ENCODE results near the gene SELP.
"Not testable (repeated sequence)": the region's sequence is repeated elsewhere in the genome, so short reads cannot be mapped to it uniquely, and the experiment has no call there.

Gene SELP

GRCh38 chr1:169630006-169630405, at the start of gene SELP:
SELP (minus strand) TSS chr1:169630124; CDS start chr1:169630074, 50 bp downstream.
- DNase-seq (ENCODE audit: low spot score), result no peak

- DNase-seq (ENCODE audit: low spot score), result no peak
Measured at GRCh38 chr1:169679692-169680091, 49.8 kb upstream of the SELP start.

DNA sequence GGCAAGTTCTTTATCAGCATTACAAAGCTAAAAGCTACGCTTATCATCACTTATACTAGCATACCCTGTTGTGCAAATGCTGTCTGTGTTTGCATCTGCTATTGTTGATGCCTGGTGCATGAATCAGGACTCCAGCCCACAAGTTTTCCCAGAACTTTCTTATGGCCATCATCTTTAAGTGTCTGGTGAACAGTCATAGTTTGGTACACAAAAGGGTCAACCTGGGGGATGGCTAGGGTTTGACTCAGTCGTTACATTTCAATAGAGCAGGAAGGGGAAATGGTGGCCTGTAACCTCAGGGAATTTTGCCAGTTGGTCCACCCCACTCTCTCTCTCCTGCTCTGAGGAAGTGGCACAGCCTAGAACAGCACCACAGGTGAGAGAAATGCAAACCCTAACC, 46.1 kb upstream of the SELP start:
- DNase-seq (ENCODE audit: low spot score), result no peak

GRCh38 chr1:169670836-169671235, 40.9 kb upstream of the SELP start:
- no peak for DNase-seq (ENCODE audit: low spot score)

DNA sequence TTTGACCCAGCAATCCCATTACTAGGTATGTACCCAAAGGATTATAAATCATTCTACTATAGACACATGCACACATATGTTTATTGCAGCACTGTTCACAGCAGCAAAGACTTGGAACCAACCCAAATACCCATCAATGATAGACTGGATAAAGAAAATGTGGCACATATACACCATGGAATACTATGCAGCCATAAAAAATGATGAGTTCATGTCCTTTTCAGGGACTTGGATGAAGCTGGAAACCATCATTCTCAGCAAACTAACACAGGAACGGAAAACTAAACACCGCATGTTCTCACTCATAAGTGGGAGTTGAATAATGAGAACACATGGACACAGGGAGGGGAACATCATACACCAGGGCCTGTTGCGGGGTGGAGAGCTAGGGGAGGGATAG, 40.3 kb upstream of the SELP start:
- not testable (repeated sequence) for DNase-seq (ENCODE audit: low spot score)

DNA sequence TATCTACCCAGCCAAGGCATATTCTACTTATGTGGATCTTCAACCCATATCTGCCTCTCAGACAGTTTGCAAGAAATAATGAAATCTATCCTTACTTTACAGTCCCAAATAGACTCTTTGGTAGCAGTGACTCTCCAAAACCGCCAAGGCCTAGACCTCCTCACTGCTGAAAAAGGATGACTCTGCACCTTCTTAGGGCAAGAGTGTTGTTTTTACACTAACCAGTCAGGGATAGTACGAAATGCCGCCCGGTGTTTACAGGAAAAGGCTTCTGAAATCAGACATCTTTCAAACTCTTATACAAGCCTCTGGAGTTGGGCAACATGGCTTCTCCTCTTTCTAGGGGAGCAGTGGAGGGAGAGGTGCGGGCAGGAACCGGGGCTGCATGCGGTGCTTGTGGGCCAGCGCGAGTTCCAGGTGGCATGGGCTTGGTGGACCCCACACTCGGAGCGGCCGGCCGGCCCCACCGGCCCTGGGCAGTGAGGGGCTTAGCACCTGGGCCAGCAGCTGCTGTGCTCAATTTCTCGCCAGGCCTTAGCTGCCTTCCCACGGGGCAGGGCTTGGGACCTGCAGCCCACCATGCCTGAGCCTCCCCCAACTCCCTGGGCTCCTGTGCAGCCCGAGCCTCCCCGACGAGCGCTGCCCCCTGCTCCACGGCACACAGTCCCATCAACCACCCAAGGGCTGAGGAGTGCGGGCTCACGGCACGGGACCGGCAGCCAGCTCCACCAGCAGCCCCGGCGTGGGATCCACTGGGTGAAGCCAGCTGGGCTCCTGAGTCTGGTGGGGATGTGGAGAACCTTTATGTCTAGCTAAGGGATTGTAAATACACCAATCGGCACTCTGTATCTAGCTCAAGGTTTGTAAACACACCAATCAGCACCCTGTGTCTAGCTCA, 38.0 kb upstream of the SELP start:
- not testable (repeated sequence) for DNase-seq (ENCODE audit: low spot score)

DNA sequence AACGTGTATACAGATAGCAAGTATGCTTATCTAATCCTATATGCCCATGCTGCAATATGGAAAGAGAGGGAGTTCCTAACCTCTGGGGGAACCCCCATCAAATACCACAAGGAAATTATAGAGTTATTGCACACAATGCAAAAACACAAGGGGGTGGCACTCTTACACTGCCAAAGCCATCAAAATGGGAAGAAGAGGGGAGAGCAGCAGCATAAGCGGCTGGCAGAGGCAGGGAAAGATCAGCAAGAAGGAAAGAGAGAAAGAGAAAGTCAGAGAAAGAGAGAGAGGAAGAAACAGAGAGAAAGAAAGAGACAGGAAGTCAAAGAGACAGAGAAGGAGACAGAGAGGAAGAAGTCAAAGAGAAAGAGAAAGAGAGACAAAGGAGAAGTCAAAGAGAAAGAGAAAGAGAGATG, 37.3 kb upstream of the SELP start:
- not testable (repeated sequence) for DNase-seq (ENCODE audit: low spot score)

GRCh38 chr1:169662680-169663079, 32.8 kb upstream of the SELP start:
- not testable (repeated sequence) for DNase-seq (ENCODE audit: low spot score)

DNA sequence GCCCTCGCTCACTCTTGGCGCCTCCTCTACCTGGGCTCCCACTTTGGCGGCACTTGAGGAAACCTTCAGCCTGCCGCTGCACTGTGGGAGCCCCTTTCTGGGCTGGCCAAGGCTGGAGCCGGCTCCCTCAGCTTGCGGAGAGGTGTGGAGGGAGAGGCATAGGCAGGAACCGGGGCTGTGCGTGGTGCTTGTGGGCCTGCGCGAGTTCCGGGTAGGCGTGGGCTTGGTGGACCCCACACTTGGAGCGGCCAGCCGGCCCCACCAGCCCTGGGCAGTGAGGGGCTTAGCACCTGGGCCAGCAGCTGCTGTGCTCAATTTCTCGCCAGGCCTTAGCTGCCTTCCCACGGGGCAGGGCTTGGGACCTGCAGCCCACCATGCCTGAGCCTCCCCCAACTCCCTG, 31.1 kb upstream of the SELP start:
- not testable (repeated sequence) for DNase-seq (ENCODE audit: low spot score)

DNA sequence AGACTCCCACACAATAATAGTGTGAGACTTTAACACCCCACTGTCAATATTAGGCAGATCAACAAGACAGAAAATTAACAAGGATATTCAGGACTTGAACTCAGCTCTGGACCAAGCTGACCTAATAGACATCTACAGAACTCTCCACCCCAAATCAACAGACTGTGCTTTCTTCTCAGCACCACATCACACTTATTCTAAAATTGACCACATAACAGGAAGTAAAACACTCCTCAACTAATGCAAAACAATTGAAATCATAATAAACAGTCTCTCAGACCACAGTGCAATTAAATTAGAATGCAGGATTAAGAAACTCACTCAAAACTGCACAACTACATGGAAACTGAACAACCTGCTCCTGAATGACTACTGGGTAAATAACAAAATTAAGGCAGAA, 28.9 kb upstream of the SELP start:
- DNase-seq (ENCODE audit: low spot score), result not testable (repeated sequence)

- DNase-seq (ENCODE audit: low spot score), result no peak
Measured at GRCh38 chr1:169653873-169654272, 23.9 kb upstream of the SELP start.

DNA sequence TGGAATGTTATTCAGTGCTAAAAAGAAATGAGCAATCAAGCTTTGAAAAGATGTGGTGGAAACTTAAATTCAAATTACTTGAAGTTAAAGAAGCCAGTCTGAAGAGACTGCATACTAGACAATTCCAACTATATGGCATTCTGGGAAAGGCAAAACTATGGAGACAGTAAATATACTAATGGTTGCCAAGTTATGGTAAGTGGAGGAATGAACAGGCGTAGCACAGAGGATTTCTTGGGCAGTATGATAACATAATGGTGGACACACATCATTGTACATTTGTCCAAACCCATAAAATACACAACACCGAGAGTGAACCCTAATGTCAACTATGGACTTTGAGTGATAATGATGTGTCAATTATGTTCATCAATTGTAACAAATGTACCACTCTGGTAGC, 21.1 kb upstream of the SELP start:
- no peak for DNase-seq (ENCODE audit: low spot score)

GRCh38 chr1:169650551-169650950, 20.6 kb upstream of the SELP start:
- DNase-seq (ENCODE audit: low spot score), result no peak

DNA sequence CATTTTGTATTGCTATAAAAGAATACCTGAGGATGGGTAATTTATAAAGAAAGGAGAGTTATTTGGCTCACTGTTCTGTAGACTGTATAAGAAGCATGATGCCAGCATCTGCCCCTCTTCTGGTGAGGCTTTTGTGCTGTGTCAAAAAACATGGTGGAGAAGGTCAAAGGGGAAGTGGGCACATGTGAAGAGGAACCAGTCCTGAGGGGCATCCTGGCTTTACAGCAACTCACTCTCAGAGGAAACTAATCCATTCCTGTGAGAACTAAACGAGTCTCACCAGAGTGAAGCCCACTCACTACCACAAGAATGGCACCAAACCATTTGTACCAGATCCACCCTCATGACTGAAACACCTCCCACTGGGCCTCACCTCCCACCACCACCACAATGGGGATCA, 18.8 kb upstream of the SELP start:
- no peak for DNase-seq (ENCODE audit: low spot score)

DNA sequence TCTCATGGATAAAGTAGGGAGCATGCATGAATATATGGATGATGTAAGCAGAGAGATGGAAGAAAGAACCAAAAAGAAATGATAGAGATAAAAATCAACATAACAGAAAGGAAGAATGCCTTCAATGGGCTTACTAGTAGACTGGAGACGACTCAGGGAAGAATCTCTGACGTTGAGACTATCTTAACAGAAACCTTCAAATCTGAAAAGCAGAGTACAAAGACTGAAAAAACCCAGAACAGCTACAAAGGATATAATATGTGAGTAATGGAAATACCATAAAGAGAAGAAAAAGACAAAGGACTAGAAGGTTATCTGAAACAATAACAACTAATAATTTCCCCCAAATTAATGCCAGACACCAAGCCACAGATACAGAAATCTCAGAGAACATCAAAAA, 18.3 kb upstream of the SELP start:
- no peak for DNase-seq (ENCODE audit: low spot score)

DNA sequence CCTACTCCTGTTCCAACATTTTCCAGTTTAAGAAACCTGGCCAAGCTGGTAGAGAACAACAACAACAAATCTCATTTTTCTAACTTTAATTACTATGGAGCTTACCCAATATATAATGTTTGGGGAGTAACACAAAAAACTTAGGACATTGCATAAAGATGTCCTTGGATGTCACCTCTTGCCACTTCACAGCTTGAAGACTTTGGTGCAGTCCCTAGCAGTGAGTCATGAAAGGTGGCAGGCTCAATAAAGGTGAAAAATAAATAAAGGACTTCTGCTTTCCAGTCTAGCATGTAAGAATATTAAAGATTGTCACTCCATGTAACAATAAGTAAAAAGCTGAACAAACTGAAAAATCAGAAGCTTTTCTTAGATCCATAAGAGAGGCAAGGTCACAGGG, 17.6 kb upstream of the SELP start:
- no peak for DNase-seq (ENCODE audit: low spot score)

DNA sequence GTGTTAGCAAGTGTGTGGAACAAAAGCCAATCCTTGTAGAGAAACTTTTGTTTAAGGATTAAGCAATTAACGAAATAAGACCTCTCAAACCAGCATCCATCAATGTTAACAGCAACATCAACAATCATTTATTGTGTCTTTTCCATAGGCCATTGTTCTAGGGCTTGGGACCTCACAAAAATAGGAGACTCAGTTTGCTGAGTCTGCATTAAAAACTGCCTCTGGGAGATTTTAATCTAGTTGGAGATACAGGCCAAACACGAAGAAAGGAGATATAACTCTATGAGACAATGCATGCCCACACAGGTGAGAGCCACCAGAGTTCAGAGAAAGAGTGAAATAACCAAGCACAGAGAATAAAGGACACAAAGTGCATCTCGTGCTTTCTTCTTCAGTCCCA, 14.4 kb upstream of the SELP start:
- no peak for DNase-seq (ENCODE audit: low spot score)

GRCh38 chr1:169634877-169635276, 5.0 kb upstream of the SELP start:
- no peak for DNase-seq (ENCODE audit: low spot score)

DNA sequence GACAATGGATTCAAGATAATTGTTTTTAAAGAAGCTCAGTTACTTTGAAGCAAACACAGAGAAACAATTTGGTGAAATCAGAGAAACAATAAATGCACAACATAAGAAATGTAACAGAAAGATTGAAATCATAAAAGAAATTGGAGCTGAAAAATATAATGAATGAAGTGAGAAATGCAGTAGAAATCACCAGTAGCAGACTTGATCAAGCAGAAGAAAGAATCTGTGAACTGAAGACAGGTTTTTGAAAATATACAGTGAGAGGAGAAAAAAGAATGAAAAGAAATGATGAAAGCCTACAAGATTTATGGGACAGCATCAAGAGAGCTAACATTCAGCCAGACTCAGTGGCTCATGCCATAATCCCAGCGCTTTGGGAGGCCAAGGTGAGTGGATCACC, 4.2 kb upstream of the SELP start:
- DNase-seq (ENCODE audit: low spot score), result no peak

DNA sequence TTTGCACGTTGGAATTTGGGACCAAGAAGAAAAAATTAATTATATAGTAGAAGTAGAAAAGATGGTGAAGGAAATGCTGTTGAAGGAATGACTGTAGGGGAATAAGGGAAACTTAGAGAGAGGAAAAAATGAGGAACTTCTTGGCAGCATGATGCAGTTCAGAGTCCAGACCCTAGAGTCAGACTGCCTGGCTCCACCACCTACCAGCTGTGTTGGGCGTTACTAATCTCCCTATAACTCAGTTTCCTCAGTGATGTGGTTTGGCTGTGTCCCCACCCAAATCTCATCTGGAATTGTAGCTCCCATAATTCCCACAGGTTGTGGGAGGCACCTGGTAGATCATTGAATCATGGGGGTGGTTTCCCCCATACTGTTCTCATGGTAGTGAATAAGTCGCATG, 1.3 kb upstream of the SELP start:
- no peak for DNase-seq (ENCODE audit: low spot score)

DNA sequence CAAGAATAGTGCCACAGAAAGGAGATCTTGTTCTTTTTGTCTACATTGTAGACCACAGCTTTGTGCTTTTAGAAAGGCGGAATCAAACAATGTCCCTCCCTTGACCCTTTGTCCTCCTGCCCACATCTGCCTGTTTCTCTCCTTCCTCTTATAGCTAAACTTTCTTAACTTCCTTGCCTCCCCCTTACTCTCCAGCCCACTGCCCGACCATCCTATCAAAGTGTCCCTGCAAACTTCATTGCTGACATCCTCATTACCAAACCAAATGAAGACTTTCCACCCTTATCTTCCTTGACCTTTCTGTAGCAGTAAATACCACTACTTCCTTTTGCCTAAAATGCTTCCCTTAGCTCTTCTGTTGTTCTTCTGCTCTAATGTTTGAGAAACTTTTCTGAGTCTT, 5.0 kb downstream of the SELP start:
- no peak for DNase-seq (ENCODE audit: low spot score)

DNA sequence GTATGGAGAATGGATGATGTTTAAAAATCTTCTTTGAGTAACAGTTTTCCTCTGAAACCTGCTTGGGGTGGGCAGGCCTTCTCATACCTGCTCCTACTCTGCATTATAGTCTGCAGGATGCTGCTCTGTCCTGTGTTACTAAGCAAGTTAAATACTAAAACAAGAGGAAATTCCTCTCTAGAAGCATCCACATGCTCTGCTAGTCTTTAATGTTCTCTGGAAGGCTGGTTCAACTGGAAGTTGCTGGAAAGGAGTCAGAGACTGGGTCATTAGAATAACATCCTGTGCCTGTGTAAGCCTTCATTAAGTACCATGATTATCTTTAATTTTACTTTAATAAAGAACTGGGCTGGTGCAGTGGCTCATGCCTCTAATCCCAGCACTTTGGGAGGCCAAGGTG, 5.8 kb downstream of the SELP start:
- no peak for DNase-seq (ENCODE audit: low spot score)

DNA sequence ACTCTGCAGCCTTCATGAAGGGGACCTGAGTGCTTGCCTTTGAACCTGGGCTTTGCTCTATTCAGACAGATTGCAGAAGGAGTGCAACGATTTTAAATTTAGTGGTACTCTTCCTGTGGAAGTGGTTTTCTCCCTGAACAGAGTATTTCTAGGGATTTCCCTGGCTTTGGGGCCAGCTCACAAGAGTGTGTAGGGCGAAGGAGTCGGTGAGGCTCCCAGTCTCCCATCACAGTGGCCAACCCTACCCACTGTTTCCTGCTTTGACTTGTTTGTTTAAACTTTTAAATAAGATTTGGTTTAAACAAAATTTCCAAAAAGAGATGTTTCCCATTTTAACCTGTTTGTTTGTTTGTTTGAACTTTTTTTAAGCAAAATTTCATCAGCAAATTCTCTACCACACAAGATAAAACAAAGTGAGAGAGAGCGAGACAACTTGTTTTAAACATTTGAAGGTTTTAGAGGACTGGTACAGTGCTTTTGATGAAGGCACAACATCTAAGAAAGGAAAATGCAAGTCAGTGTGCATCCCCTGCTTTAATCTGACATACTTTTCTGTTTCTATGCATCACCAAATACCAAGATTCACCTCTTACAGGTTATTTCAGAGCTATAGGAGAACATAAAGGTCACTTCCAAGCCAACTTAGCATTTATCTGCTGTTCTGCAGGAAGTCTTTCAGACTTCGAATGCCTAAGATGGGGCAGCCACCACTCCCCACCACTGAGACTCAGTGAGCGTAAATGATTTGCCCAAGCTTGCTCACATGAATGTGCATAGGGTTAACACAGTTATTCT, 6.6 kb downstream of the SELP start:
- DNase-seq (ENCODE audit: low spot score), result no peak

Data from hepatic stellate cell (primary cell).